ENCODE data around the gene SLC10A6.
"Not testable (repeated sequence)": the region's sequence is repeated elsewhere in the genome, so short reads cannot be mapped to it uniquely, and the experiment has no call there.

The SLC10A6 gene, protein sequence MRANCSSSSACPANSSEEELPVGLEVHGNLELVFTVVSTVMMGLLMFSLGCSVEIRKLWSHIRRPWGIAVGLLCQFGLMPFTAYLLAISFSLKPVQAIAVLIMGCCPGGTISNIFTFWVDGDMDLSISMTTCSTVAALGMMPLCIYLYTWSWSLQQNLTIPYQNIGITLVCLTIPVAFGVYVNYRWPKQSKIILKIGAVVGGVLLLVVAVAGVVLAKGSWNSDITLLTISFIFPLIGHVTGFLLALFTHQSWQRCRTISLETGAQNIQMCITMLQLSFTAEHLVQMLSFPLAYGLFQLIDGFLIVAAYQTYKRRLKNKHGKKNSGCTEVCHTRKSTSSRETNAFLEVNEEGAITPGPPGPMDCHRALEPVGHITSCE

DNA sequence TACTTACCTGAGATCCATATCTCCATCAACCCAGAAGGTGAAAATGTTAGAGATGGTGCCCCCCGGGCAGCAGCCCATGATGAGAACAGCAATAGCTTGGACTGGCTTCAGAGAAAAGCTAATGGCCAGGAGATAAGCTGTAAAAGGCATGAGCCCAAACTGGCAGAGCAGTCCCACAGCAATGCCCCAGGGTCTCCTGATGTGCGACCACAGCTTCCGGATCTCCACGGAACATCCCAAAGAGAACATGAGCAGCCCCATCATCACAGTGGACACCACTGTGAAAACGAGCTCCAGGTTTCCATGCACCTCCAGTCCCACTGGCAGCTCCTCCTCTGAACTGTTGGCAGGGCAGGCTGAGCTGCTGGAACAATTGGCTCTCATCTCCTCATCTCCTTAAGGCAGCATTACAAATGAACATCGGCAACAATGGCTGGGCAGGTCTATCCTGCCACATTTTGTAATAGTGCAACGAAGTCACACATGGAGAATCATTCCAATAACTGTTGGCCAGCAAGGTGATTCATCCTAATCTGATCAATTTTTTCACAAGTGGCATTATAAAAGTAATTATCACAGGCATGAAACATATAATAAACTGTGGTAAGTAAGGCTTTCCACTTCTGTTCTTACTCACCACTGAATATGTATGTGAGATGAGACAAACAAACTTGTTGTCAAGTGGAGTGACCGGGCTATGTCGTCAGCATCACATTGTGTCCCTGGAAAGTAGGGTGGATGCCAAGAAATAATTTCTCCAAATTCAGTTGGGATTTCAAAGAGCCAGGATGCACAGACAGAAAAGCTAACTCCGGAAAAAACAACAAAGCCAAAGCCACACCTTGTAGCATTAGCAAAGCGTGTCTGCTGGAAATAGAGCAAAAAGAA is at the start of gene SLC10A6:
Gene SLC10A6, minus strand, starts transcription at position 653 of the 888 bp plus-strand sequence. Its CDS starts 269 bp downstream, at position 384.
- H3K4me1 ChIP-seq (ENCODE audit: insufficient read depth, low read length): peaks cover 4% of the 10 kb centered on the region
- H3K9ac ChIP-seq (ENCODE audit: low read depth, low read length): no peak within 1 kb of the TSS
- H3K36me3 ChIP-seq (ENCODE audit: insufficient read depth, low read length): no peaks in the 10 kb centered on the region
- no peaks in the 10 kb centered on the region for H3K9me3 ChIP-seq (ENCODE audit: control insufficient read depth, insufficient read depth, low read length)

- H3K4me1 ChIP-seq (ENCODE audit: insufficient read depth, low read length): no peaks in the 10 kb centered on the region
- no peak overlapping the region for H3K9ac ChIP-seq (ENCODE audit: low read depth, low read length)
- no peaks in the 10 kb centered on the region for H3K9me3 ChIP-seq (ENCODE audit: control insufficient read depth, insufficient read depth, low read length)
- H3K36me3 ChIP-seq (ENCODE audit: insufficient read depth, low read length): no peaks in the 10 kb centered on the region
These were observed 49.4 kb upstream of the SLC10A6 start for GRCh38 chr4:86898562-86898961.

DNA sequence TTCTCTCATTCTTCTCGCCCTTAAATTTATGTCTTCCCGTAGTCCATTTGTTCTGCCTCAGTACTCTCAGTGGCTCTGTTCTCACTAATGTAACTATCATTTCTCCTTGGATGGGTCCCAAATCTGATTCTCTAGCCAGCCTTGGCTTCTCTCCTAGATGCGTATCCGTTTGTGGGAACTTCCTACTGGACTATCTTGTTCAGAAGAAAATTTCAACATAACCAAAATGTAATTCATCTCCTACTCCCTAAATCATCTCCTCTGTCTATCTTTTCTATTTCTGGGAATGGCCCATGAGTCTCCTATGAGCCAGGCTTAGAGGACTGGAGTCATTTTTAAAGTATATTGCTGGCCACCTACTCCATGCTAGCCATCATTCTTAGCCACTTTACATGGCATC is 47.4 kb upstream of the SLC10A6 start:
- H3K9ac ChIP-seq (ENCODE audit: low read depth, low read length): no peak overlapping the region
- no peaks in the 10 kb centered on the region for H3K36me3 ChIP-seq (ENCODE audit: insufficient read depth, low read length)
- H3K9me3 ChIP-seq (ENCODE audit: control insufficient read depth, insufficient read depth, low read length): no peaks in the 10 kb centered on the region
- H3K4me1 ChIP-seq (ENCODE audit: insufficient read depth, low read length): no peaks in the 10 kb centered on the region

DNA sequence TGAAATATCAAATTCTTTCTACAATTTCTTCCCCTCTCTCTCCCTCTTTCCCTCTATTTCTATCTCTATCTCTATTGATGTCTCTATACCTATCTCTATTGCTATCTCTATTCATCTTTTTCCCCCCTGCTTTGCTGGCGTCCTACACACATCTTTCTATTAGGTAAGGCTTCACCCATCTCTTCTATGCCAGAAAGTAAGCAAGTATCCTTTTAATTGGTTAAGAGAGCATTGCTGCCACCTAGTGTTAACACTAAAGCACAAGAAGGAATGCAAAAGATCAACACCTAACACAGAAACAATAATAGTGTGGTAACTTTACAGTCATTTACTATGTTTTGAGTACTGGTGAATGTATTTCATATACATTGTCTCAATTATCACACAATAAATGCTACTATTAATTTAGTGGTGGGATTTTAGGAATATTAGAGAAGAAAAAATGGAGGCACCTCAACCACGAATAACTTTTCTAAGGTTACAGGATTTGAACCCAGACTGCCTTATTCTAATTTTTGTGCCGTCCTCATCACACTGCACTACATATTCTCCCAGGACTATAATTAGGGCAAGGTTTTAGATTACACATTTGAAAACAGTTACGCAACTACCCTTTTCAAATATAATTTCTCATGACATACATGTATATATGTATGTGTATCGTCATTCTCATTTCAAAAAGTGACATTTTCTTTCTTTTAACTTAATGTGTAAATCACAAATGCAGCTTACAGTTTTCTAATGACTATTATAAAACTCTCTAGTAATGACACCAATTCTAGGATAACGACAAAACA is 46.7 kb upstream of the SLC10A6 start:
- Histone ChIP-seq H3K9ac (ENCODE audit: low read depth, low read length) (no peak overlapping the region), H3K36me3 (ENCODE audit: insufficient read depth, low read length) (no peaks in the 10 kb centered on the region), H3K4me1 (ENCODE audit: insufficient read depth, low read length) (peaks cover 7% of the 10 kb centered on the region), H3K9me3 (ENCODE audit: control insufficient read depth, insufficient read depth, low read length) (no peaks in the 10 kb centered on the region)

GRCh38 chr4:86894455-86894854 is 45.3 kb upstream of the SLC10A6 start:
- H3K9ac ChIP-seq (ENCODE audit: low read depth, low read length): no peak overlapping the region

DNA sequence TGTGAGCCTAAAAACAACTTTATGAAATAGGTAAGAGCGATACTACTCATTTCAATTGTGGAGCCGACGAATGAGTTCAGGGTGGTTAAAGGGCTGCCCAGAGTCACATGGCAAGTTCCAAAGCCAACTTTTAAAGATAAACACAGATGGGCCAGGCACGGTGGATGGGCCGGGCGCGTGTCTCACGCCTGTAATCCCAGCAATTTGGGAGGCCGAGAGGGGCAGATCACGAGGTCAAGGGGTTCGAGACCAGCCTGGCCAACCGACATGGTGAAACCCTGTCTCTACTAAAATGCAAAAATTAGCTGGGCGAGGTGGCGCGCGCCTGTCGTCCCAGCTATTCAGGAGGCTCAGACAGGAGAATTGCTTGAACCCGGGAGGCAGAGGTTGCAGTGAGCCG is 44.0 kb upstream of the SLC10A6 start:
- H3K9ac ChIP-seq (ENCODE audit: low read depth, low read length): peak overlapping the region; percentile 89
- peaks cover 10% of the 10 kb centered on the region for H3K4me1 ChIP-seq (ENCODE audit: insufficient read depth, low read length)
- no peaks in the 10 kb centered on the region for H3K9me3 ChIP-seq (ENCODE audit: control insufficient read depth, insufficient read depth, low read length)
- no peaks in the 10 kb centered on the region for H3K36me3 ChIP-seq (ENCODE audit: insufficient read depth, low read length)

More at GRCh38 chr4:86894455-86894854, 45.3 kb upstream of the SLC10A6 start:
- H3K9me3 ChIP-seq (ENCODE audit: control insufficient read depth, insufficient read depth, low read length): no peaks in the 10 kb centered on the region
- peaks cover 10% of the 10 kb centered on the region for H3K4me1 ChIP-seq (ENCODE audit: insufficient read depth, low read length)
- no peaks in the 10 kb centered on the region for H3K36me3 ChIP-seq (ENCODE audit: insufficient read depth, low read length)

GRCh38 chr4:86892636-86892960 is 43.4 kb upstream of the SLC10A6 start:
- H3K36me3 ChIP-seq (ENCODE audit: insufficient read depth, low read length): no peaks in the 10 kb centered on the region
- H3K9ac ChIP-seq (ENCODE audit: low read depth, low read length): peak overlapping the region; percentile 89
- H3K4me1 ChIP-seq (ENCODE audit: insufficient read depth, low read length): peaks cover 10% of the 10 kb centered on the region
- H3K9me3 ChIP-seq (ENCODE audit: control insufficient read depth, insufficient read depth, low read length): no peaks in the 10 kb centered on the region

- no peaks in the 10 kb centered on the region for H3K36me3 ChIP-seq (ENCODE audit: insufficient read depth, low read length)
- peak within 1 kb of the TSS; percentile 89 for H3K9ac ChIP-seq (ENCODE audit: low read depth, low read length)
- H3K9me3 ChIP-seq (ENCODE audit: control insufficient read depth, insufficient read depth, low read length): no peaks in the 10 kb centered on the region
- peaks cover 10% of the 10 kb centered on the region for H3K4me1 ChIP-seq (ENCODE audit: insufficient read depth, low read length)
These were observed 42.8 kb upstream of the SLC10A6 start, which contains the start of gene C4orf36 for GRCh38 chr4:86891762-86892635. Gene C4orf36, minus strand, starts transcription at chr4:86892422. Its CDS starts 902 bp downstream, at chr4:86891520.

DNA sequence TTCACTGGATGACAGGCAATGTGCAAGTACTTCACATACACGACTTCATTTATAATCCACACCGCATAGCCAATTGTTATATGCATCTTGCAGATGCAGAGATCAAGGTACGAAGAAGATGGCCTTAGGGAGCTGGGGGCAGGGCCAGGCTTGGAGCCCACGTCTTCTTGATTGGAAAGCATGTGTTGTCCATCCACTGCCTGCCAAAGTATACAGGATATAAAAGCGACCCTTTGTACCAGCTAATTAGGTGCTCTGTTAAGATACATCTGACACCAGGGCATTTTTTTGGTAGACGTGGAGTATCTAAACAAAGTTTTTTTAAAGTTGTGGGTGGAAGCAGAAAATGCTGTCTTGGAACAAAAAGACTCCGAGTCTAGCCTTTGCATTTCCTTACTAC is 41.6 kb upstream of the SLC10A6 start:
- peak overlapping the region; percentile 89; the same call in 1 of the 2 replicates for H3K9ac ChIP-seq (ENCODE audit: low read depth, low read length)
- H3K36me3 ChIP-seq (ENCODE audit: insufficient read depth, low read length): no peaks in the 10 kb centered on the region
- peaks cover 10% of the 10 kb centered on the region for H3K4me1 ChIP-seq (ENCODE audit: insufficient read depth, low read length)
- H3K9me3 ChIP-seq (ENCODE audit: control insufficient read depth, insufficient read depth, low read length): no peaks in the 10 kb centered on the region

GRCh38 chr4:86879641-86880040 is 30.5 kb upstream of the SLC10A6 start:
- Histone ChIP-seq H3K36me3 (ENCODE audit: insufficient read depth, low read length) (no peaks in the 10 kb centered on the region), H3K9me3 (ENCODE audit: control insufficient read depth, insufficient read depth, low read length) (no peaks in the 10 kb centered on the region; the same call in none of the 2 replicates), H3K4me1 (ENCODE audit: insufficient read depth, low read length) (peaks cover 6% of the 10 kb centered on the region; the same call in 1 of the 2 replicates), H3K9ac (ENCODE audit: low read depth, low read length) (no peak overlapping the region)

GRCh38 chr4:86878640-86879039 is 29.5 kb upstream of the SLC10A6 start:
- H3K9me3 ChIP-seq (ENCODE audit: control insufficient read depth, insufficient read depth, low read length): no peaks in the 10 kb centered on the region; the same call in 1 of the 2 replicates
- H3K36me3 ChIP-seq (ENCODE audit: insufficient read depth, low read length): no peaks in the 10 kb centered on the region
- no peak overlapping the region for H3K9ac ChIP-seq (ENCODE audit: low read depth, low read length)
- H3K4me1 ChIP-seq (ENCODE audit: insufficient read depth, low read length): peaks cover 6% of the 10 kb centered on the region; the same call in 1 of the 2 replicates

GRCh38 chr4:86876894-86877685 is 27.9 kb upstream of the SLC10A6 start:
- H3K9me3 ChIP-seq (ENCODE audit: control insufficient read depth, insufficient read depth, low read length): no peaks in the 10 kb centered on the region; the same call in 1 of the 2 replicates
- no peaks in the 10 kb centered on the region for H3K4me1 ChIP-seq (ENCODE audit: insufficient read depth, low read length)
- no peaks in the 10 kb centered on the region for H3K36me3 ChIP-seq (ENCODE audit: insufficient read depth, low read length)
- H3K9ac ChIP-seq (ENCODE audit: low read depth, low read length): no peak overlapping the region

GRCh38 chr4:86875436-86875835 is 26.3 kb upstream of the SLC10A6 start:
- not testable (repeated sequence) for H3K9me3 ChIP-seq (ENCODE audit: control insufficient read depth, insufficient read depth, low read length); H3K4me1 ChIP-seq (ENCODE audit: insufficient read depth, low read length); H3K9ac ChIP-seq (ENCODE audit: low read depth, low read length); H3K36me3 ChIP-seq (ENCODE audit: insufficient read depth, low read length)
